NCI-H446 treated with DMSO at 0.1 percent for 48 hours (cell line): ENCODE data around the gene UBA52.
A peak's percentile ranks its signal among the peaks of the same experiment; 100 is the strongest.
"Not testable (repeated sequence)": the region's sequence is repeated elsewhere in the genome, so short reads cannot be mapped to it uniquely, and the experiment has no call there.

ENCODE experiments used
- DNase-seq: peaks from one replicate; lab custom pipeline; 2025; lab: John Stamatoyannopoulos, UW

UBA52 gene

DNA sequence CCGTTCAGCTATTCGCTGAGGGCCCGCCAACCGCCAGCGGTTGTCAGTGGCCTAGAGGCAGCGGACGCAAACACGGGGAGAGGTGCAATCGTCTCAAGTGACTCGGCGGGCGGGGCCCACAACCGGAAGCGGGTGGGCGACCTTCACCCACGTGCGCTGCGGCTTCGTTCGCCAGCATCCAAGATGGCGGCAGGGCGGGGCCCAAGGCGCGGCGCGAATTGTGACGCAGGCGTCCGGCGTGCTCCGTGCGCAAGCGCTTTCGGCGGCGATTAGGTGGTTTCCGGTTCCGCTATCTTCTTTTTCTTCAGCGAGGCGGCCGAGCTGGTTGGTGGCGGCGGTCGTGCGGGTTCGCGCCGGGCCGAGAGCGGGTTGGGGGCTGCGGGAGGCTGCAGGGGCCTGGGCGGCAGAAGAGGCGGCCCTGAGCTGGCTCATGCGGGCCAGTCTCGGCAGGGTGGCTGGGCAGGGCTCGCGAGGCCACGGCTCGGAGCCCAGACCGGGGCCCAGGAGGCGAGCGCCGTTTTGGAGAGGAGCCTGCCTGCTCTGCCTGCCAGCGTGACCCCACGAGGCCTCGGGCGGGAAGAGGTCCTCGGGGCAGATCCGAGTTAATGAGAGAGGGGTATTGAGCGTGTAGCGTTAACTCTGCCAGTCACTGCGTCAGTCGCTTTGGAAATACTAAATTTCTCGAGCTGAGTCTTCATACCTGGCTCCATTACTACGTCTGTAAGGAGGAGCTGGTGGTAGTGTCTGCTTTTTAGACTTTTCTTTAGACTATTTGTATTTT is at the start of gene UBA52:
TSS of gene UBA52 (plus strand) at position 294 of the 781 bp plus-strand sequence. CDS start 1,444 bp downstream, outside the sequence.
- peak; percentile 96 for DNase-seq

- peak; percentile 100 for DNase-seq
These were observed 49.4 kb upstream of the UBA52 start for GRCh38 chr19:18522124-18522861.

DNA sequence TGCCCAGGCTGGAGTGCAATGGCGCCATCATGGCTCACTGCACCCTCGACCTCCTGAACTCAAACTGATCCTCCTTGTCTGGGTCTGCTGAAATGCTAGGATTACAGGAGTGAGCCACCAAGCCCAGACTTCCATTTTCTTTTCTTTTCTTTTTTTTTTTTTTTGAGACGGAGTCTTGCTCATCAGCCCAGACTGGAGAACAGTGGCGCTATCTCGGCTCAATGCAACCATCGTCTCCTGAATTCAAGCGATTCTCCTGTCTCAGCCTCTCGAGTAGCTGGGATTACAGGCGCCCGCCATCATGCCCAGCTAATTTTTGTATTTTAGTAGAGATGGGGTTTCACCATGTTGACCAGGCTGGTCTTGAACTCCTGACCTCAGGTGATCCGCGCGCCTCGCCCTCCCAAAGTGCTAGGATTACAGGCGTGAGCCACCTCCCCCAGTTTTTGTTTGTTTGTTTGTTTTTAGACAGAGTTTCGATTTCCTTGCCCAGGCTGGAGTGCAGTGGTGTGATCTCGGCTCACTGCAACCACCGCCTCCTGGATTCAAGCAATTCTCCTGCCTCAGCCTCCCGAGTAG is 48.7 kb upstream of the UBA52 start:
- not testable (repeated sequence) for DNase-seq

GRCh38 chr19:18523841-18524240 is 47.8 kb upstream of the UBA52 start:
- no peak for DNase-seq

DNA sequence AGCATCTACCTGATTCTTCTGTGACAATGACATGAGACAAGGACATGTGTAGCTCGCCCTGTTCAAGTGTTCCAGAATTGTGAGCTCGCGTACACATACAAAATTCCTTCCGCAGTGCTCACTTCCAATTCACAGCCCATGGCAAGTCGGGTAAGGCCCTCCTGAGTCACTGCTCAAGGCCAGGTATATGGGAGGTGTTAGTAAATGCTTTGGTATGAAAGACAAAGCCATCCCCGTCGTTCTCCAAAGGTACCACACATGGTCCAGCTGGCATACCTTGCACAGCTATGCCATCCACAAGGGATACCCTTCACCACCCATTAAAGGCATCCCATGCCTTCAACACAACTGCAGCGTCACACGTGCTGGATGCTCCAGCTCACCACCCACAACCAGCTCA is 45.3 kb upstream of the UBA52 start:
- DNase-seq = no peak

- DNase-seq = no peak
These were observed 41.9 kb upstream of the UBA52 start for GRCh38 chr19:18529782-18530181.

GRCh38 chr19:18531485-18531884 is 40.2 kb upstream of the UBA52 start:
- no peak for DNase-seq

DNA sequence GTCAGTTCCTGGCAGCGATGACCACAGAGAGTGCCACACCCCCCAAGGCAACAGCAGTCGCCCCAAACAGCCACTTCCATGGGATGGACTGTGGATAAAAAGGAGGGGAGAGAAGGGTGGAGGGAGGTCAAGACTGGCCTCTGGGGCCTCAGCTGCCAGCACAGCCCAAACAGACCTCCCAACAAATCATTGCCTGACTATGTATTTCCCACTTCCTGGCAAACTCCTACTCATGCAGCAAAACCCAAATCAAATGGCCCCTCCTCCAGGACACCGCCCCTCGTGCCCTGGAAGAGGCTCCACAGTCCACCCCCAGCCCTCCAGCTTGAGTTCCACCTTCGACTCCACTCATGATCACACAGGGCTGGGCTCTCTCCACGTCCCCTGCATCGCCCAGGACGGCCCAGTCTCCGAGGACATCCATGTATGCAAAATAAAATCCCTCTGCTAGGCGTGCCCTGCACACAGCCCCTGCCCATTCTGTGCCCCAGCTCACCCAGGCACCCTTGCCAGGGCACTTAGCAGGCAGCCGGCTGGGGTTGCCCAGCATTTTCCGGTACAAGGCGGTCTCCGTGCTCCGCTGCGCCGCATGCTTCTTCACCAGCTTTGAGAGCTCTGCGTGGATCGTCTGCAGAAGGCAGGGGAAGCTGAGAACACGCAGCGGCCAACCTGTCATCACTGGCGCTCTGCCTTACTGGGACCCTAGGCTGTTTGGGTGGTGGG is 39.3 kb upstream of the UBA52 start:
- DNase-seq = no peak

DNA sequence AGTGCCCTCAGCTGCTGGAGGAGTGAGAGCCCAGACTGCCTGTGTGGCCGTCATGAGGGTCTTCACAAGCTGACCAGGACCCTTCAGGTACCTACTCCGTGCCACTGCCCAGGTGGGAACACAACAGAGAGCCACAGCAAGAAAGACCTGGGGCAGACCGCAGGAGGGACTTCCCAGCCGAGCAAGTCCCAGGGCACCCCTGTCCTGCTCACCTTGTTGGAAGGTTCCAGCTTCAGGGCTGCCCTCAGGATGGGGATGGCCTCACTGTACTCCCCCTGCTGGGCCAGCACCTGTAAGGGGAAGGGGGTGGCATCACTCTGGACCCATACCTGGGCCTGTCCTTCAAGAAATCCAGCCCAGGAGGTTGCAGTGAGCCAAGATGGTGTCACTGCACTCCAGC is 38.6 kb upstream of the UBA52 start:
- DNase-seq = no peak

- no peak for DNase-seq
These were observed 35.2 kb upstream of the UBA52 start for GRCh38 chr19:18536475-18536874.

DNA sequence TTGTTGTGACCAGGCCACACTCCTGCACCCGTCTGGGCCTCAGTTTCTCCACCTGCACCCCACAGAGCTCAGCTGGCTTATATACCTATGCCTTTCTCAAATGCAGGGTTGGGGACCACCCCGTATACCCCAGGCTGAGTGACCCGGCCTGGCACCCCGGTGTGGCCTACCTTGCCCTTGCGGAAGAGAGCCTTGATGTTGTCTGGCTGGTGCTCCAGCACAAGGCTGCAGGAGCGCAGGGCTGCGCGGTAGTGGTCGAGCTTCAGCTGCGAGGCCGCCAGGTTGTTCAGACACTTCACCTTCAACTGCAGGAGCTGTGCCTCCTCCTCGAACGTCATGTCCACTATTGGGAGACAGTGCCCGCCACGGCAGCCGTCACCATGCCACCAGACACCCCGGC is 34.2 kb upstream of the UBA52 start:
- DNase-seq = no peak

GRCh38 chr19:18538115-18538514 is 33.5 kb upstream of the UBA52 start:
- no peak for DNase-seq

- no peak for DNase-seq
These were observed 32.3 kb upstream of the UBA52 start for GRCh38 chr19:18539372-18539771.

GRCh38 chr19:18540200-18540599 is 31.5 kb upstream of the UBA52 start:
- DNase-seq = not testable (repeated sequence)

DNA sequence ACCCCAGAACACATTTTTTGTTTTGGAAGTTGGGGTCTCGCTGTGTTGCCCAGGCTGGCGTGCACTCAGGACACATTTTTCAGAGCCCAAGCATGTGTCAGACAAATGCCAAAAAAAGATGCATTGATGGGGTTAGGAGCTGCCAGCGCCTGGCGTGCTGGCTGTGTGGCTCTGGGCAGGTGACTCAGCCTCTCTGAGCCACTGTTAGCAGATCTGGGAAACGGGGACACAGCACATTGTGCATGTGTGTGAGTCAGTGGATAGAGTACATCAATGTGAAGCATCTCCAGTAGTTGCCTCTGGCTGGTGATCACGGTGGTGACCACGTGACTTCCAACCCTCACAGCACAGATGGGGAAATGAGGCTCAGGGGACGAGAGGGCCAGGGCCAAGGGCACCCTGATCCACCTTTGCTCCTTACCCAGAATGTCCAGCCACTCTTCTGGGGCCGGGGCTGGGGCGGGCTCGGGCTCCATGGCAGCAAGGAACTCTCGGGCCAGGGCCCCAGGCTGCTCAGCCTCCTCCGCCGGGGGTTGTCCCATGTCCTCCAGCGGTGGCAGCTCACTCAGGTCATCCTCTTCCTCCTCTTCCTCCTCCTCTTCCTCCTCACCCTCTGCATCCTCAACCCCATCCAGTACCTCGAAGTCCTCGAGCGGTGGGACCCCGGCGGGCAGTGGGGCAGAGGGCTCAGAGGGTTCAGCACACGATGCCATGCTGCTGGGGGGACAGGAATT is 30.2 kb upstream of the UBA52 start:
- no peak for DNase-seq

GRCh38 chr19:18541992-18542940 is 29.4 kb upstream of the UBA52 start:
- DNase-seq = no peak

GRCh38 chr19:18542941-18543813 is 28.5 kb upstream of the UBA52 start, which contains the start of gene FKBP8:
Gene FKBP8 (minus strand): TSS chr19:18543573. CDS start chr19:18541970, 1,603 bp downstream.
- peak; percentile 74 for DNase-seq

DNA sequence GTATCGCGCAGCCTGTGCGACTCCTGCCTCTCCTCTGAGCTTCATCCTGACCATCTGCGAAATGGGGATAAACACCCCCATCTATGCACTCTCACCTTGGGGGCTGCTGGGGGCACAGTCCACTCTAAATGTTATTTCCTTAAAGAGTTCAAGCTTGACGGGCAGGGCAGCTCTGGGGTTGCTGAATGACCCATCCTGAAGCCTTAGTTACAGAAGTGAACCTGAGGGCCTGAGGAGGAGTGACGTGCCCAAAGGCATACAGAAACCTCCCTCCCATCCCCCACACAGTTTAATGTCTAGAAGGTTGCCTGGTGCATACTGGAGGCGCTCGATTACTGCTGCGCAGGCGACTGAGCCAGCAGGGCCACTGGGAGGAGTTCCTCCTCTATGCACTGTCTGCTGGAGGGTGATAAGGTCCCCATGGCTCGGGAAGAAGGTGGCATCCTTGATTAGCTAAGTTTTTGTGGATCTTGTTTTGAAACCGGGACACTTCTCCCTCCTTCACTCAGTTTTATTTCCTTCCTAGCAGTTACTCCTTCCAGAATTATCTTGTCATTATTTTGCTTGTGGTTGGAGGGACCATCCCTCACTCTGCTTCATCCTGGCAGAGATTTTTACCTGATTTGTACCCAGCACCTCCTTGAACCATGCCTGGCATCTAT is 27.7 kb upstream of the UBA52 start:
- peak; percentile 38 for DNase-seq

- DNase-seq = no peak
These were observed 20.0 kb upstream of the UBA52 start for GRCh38 chr19:18551631-18552030.
